ENCODE measurements around the gene PADI1.

GRCh38 chr1:17233675-17234320, 28.9 kb downstream of the PADI1 start:
- TF ChIP-seq POLR2A (IDR thresholded peaks at IDR 0.05; ENCODE audit: extremely low read depth, insufficient read length) (no peak), CTCF (IDR thresholded peaks at IDR 0.05; ENCODE audit: low read depth, low read length) (no peak), MAX (IDR thresholded peaks at IDR 0.05; ENCODE audit: low read depth, low read length) (peak; percentile 84)
